Activated effector memory CD4-positive, alpha-beta T cell treated with anti-CD3 and anti-CD28 coated beads, Interleukin-2, amount 50 U/mL, for 16 hours (primary cell): ENCODE data around the gene COL7A1.
"Not testable (repeated sequence)": the region's sequence is repeated elsewhere in the genome, so short reads cannot be mapped to it uniquely, and the experiment has no call there.

ENCODE experiments used
- DNase-seq: peaks from one replicate; pipeline ENCODE4 v3.0.0-alpha.2; 2020

The COL7A1 gene

DNA sequence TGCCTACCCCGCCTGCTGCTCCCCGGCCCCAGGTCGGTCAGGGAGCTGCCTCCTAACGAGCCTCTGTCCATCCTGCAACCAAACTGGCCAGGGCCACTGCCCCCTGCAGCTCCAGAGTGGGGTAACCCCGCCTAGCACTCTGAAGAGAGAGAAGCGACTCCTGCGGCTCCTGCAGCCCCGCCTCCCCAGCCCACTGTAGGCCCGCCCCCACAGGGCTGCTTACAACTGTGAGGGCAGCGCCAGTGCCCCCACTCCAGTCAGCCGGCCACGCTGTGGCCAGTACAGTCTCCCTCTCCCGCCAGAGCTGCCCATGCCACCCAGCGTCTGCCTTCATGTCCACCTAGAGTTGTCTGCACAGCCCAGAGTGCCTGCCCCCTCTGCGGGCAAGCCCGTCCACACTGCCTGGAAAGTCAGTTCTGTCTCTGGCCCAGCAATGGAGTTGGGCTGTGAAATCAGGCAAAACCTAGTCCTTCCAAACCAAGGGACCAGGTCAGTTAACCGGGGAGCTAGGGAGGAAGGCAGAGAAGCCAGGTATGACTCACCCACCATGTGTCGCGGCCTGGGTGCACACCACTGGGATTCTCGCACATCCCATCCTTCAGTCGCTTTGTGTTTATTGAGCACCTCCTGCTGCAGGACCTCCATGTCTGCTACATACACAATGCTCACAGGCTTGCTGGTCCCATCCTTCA lies 33.9 kb downstream of the COL7A1 start:
- DNase-seq: no peak

DNA sequence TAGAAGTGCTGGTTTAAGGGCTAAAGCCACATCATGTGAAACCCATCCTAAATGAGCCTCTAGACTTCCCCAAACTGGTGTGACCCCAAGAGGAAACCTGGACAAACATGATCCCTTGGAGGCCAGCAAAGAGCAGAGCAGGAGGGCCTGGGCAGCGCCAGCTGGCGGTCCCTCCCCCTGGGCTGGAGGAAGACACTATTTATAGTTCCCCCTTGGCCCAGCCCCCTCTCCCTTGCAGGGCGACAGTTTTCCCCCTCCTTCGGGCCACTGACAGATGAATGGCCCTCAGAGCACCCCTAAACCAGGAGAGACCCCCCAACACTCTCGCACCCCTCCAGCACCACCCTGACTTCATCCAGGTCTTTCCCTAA lies 34.5 kb downstream of the COL7A1 start:
- no peak for DNase-seq

DNA sequence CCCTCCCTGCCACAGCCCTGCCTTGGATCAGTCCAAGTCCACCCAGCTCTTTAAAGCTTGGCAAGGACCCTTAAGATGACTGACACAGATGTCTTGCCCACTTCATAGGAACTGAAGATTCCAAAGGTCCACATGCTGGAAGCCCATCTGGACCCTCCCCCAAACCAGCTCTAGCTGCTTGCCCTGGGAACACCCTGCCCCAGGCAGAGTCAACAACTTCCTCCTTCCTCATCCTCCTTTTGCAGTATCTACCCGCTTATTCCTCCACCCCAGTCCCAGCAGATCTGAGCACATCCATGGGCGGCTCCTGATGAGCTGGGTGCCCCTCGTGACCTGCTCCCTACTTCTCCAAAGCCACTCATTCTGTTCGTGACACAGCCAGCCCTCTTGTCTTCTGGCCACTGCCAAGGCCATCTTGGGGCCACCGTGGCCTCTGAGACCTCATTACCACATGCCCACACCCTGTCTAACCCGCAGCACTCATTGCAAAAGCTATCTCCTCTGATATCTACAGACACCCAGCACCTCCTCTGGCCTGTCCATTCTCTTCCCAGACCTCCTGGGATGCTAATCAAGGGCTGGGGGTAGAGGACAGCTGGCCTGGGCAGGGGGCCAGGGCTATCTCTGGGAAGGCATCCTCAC lies 36.5 kb downstream of the COL7A1 start:
- no peak for DNase-seq

DNA sequence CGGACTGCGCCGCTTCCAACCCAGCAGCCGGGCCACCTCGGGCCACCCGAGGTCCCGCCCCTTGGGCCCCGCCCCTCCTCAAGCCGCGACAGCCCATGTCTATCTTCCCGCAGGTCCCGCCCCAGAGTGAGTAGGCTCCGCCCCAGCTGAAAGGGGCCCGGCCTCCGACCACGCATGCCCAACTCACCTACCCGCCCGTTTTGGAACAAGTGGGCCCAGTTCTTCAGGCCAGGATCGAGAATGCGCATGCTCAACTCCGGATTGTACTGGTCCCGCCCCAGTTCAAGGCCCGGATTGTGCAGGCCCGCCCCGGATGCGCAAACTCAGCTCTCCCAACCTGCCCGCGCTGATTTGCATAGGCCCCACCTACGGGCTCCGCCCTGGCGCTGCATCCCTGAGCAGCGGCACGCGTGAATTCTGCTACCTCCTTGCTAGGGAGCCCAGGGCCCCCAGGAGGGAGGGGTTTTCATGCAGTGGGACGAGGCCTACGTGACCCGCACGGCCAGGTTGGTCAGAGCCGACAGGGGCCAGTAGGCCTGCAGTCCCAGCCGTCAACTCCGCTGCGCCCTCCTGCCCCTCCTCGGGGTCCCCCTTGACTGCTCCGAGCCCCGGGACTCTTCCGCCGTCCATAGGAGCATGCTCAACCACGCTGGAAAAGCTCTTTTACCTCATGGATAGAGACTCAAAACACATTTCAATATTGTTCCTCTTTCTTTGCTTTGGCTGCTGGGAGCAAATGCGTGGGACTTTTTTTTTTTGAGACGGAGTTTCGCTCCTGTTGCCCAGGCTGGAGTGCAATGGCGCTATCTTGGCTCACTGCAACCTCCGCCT lies 38.1 kb downstream of the COL7A1 start, which contains the start of gene PFKFB4:
TSS of gene PFKFB4 (minus strand) at position 8 of the 831 bp plus-strand sequence. CDS start 26 bp downstream, outside the sequence.
- DNase-seq: peak; percentile 99

DNA sequence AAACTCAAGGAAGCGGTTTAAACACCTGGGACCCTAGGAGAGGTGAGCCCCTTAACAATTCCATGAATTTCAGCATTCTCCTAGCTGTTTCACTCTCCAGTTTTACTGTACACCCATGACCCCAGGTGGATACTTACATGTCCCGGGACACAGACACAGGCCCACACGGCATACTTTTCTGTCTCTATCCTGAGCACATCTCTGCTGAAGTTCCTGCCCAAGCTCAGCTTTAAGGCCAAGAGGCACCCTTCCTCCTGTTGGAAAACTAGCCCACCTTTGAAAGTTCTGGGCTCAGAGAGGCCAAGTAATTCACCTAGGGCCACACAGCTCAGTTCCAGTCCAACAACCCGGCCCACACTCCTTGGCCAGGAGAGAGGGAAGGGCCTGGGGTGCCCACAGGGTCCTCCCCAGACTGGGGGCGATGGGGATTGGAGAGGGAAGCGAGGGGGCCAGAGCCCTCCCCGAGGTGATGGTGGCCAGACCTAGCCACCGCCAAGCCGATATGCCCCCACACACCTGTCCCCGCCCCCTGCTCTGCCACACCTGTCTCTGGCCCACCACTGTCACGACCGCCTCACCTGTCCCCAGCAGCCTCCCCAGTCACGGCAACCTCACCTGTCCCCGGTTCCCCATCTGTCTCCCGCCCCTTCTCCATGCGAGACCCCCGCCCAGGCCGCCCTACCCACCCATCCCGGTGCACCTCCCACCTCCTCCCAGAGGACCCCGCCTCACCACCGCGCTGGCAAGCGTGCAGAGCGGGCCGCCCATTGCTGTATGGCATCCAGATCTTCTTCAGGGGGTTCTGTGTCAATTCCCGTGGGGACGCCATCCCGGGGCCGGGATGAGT lies 39.0 kb downstream of the COL7A1 start:
- no peak for DNase-seq

DNA sequence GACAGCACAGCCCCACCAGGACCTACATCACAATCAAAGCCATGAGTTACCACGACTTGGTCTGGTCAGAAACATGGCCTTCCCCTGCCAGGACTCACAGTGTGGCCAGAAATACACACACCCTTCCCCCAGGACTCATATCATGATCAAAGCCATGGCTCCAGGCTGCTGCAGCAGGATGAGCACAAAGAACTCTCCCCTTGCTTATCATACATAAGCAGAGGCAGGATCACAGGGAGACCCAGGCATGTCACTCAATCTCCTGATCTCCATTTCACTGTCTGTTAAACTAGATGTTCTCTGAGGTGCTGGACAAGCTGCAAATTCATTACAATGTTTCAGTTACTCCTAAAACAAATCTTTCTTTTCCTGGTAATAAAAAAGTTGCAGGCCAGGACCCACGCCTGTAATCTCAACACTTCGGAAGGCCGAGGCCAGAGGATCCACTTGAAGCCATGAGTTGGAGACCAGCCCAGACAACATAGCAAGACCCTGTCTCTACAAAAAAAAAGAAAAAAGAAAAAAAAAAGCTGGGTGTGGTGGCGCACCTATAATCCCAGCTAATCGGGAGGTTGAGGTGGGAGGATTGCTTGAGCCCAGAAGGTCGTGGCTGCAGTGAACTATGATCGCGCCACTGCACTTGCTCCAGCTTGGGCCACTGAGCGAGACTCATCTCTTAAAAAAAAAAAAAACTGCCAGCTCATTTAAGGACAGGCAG lies 39.7 kb downstream of the COL7A1 start:
- DNase-seq: no peak

DNA sequence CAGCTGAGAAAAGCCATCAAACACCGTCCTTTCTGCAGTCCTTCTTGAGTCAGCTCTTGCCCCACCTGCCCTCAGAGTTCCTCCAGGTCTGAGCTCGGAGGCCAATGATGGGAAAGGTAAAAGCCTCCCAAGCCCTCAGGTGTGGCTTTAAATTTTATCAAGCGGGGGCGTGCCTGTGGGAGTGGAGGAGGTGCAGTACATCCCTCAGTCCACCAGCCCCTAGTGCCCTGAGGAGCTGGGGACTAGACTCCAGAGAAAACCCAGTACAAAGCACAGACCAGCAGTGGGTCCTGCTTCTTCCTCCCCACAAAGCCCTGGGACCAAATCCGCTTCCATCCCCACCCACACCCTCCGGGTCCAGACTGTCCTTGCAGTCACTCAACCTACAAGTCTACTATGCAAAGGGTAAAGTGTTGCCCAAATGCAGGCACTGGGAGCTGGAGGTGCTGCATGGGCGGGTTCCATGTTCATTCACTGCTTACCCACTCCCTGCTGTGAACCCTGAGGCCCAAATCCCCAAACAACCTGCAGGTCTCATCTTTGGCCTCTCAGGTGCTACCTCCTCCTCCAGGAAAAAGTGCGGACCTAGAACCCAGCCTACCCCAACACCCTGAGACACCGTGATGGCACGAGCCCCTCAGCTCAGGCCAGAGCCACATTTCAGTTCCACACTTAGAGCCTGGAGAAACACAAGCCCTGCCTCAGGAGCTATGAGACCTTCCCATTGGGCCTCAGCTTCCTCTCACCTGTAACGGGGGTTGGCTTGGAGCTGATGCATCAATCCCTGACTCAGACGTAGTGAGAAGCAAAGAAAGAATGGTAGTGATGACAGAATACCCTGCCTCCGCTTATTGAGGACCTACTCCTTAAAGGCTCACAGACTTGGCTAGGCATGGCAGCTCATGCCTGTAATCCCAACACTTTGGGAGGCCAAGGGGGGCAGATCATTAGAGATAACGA lies 41.0 kb downstream of the COL7A1 start:
- DNase-seq: no peak

DNA sequence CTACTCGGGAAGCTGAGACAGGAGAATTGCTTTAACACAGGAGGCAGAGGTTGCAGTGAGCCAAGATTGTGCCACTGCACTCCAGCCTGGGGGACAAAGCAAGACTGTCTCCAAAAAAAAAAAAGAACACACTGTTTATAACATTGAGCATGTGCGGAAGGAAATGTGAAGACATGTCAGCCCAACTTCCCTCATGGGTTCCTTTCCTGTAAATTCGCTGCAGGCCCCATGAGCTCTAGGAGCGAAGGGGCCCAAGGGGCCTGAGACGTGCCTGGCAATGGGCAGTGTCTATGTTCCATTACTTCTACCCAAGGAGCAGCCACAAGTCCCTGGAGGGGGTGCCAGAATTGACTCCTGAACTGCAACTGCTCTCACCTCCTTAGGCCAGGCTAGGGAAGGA lies 41.8 kb downstream of the COL7A1 start:
- DNase-seq: no peak

DNA sequence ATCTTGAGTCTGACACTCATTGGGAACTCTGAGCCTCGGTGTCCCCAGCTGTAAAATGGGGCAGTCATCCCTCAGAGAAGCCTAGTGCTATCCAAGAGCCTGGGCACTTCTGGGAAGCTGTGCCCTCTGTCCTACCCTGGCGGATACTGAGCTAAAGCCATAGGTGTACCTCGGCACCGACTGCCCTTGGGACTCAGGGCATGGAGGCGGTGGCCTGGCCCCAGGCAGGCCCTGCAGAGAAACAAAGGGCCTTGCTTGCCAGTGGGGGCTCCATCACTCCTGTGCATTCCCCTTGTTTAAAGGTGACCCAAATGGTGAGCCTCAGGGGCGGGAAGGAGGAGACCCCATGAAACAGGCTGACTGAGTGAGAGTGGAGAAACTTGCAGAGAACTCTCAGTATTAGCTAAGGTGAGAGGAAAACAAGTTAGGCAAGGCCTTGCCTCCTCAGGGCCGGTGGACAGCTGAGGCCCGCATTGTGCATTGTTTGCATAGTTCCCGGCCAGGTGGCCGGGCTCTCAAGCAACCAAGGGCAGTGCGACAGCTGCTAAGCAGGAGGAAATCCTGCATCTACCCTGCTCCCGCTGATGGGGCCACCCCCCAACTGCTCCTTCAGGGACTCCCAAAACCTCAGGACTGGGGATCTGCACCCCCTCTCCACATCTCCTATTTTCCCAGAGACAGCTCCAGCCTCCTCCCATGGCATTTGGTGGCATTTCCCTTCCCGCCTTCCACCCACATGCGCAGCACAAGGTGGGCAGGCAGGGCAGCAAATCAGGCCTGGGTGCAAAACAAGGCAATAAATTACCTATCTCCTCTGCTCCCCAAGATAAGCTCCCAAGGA lies 42.8 kb downstream of the COL7A1 start:
- no peak for DNase-seq

DNA sequence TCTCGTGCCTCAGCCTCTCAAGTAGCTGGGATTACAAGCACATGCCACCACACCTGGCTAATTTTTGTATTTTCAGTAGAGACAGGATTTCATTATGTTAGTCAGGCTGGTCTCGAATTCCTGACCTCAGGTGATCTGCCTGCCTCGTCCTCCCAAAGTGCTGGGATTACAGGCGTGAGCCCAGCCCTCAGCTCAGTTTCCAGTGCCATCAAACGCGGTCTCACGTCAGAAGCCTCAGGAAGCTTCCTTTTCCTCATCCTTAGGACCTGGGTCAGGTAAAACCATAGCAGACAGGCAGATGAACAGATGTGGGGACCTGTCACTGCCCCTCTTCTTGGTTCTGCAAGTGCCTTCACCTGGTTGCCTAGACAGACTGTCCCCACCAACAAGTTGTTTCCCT lies 43.5 kb downstream of the COL7A1 start:
- DNase-seq: not testable (repeated sequence)

DNA sequence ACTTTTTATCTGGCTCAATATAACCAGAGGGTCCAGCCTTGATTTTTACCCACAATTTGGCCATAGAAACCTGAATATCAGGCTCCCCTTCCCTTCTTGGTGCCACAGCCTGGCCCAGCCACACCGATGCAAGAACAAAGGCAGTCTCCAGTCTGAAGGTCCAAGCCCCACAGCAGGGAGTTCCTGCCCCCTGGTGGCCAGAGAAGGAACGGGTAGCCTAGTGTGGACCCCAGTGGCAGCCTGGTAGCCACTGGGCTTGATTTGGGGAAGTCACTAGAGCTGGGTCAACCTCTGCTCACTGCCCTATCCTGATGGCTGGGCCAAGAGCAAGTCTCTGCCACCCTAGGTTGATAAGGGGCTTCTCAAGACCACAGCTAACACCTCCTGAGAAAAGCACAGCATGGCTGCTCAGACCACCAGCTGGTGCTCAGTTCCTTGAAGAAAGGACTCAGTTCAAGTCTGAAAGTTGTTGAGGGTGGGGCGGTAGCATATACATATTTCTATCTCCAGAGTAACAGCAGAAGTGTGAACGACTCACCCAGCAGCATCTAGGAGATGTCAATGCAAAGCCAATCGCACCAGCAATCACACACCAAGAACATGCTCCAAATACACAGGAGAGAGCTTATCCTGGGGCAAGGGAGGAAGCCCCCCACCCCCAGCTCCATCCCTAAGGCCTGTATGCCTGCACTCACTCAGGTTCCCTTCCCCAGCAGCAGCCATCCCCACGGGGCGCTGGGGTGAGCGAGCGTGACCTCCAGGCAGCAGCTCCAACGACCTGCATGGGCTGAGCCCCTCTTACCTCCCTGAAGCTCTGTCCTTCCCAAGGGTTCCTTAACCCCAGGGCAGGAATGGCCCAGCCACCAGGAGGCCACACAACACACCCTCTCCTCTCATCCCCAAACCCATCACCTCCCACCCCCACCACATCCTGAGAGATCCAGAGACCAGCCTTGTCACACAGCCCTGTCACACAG lies 46.1 kb downstream of the COL7A1 start:
- DNase-seq: peak; percentile 94

DNA sequence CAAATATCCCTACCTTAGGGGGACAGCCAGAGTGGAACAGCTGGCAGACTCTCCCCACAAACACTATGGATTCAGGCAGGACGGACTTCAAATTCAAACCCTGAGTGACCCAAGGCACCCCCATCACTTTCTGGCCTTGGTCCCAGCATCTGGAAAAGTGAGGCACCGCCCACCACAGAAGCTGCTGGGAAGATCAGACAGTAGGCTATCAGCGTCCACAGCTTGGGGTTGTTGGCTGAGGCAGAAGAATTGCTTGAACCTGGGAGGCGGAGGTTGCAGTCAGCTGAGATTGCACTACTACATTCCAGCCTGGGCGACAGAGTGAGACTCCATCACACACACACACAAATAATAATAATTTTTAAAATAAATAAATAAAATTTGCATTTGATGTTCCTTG lies 47.0 kb downstream of the COL7A1 start:
- DNase-seq: no peak

DNA sequence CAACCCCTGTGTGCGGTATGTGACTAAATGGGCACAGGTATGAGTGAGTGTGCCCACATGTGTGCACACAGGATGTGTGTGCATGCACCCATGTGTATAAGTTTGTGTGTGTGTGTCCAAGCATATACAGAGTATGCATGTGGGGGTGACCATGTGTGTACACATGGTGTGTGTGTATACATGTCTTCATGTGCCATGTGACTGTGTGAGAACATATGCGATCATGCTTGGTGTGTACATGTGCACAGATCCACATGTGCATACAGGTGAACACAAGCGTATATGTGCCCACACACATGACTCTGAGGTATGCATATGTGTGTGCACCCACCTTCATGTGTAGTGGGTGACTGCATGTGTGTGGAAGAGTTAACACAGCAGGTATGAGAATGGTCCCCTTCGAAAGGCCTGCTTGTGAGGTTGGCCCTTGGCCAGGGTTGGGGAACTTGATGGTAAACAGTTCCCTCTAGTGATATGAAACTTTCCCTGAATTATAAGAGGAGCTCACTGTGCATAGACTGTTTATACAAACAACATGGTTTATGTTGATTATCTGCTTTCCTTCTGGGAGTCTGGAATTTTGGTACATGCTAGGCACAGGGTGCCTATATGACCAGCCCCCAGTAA lies 48.8 kb downstream of the COL7A1 start:
- no peak for DNase-seq

DNA sequence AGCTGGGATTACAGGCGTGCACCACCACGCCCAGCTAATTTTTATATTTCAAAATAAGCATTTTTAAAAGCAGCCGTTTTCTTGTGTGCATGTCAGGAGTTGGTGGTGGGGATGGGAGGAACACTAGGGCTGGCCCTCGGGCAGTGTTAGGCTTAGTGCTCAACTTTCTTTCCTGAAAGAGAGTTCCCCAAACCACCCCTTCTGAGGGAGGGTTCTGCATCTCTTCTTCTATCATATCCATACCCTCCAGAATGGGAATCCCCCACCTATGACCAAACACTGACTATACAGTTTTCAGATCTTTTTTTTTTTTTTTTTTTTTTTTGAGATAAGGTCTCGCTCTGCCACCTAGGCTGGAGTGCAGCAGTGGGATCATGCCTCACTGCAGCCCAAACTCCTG lies 51.0 kb downstream of the COL7A1 start:
- DNase-seq: no peak

DNA sequence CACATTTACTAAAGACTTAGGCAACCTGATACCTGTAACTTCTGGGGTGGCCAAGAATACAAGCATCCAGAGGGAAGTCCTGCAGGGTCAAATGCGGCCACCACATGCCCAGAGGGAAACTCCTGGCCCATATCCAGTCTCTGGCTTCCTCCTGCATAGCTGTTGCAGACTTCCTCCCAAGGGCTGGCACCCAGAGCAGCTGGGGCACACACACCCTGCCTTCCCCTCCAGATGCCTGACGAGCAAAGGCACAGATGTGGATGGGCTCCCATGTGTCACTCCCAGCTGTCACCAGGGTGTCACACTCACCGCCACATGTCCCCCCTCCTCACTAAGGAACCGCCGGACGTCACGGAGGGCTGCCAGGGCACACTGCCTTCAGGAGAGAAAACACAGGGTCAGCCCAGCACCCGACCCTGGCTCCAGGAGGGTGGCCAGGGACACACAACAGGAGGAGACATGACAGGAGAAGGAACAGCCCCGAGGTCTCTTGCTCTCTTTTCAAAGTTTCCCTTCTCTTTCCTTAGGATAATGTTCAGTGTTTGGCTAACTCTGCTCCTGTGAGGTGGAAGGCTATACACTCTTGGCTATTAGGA lies 51.8 kb downstream of the COL7A1 start:
- no peak for DNase-seq

DNA sequence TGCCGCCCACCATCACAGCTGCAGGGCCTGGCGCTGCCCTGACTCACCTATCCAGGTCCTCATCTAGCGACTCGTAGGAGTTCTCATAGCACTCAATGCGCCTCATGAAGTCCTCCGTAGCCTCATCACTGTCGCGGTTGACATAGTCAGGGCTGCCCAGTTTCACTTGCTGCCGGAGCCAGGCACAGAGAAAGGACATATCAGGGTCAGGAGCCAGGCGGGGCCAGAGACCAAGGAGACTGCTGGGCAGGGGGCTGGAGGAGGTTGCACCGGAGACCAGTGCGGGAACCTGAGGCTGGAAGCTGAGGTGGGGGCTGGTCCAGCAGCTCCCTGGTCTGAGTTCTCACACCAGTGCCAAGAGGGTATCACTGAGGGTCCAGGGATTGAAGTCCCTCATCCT lies 56.7 kb downstream of the COL7A1 start:
- no peak for DNase-seq

DNA sequence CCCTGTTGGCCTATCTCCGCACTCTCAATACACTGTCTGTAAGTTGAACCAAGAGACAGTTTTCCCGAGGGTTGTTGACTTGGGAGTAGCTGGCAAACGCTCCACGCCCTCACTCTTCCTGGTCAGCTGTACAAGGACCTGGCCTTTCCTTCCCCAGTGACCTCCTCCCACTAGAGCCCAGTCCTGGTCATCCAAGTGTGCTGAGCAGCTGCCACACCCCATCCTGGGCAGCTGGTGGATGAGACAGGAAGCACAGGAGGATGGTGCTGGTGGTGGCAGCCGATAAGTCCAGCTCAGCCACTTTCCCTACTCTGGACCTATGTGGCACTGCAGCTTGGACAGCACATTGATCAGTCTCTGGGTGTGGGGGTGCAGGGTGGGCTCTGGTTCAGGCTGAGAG lies 58.3 kb downstream of the COL7A1 start:
- no peak for DNase-seq

DNA sequence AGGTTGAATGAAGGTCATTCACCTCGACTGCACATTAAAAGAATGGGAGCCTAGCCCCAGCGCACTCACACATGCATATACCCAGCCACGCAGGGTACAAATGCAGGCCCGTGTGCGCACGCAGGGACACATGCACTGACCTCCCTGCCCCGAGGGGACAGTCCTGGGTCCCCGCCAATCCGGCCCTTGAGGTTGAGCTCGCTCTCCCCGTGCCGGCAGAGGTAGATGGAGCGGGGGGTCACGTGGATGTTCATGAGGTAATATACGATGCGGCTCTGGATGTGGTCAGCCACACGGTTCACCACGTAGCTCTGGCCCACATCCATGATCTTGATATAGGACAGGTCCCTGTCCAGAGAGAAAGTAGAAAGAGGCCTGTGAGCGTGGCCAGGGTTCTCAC lies 59.0 kb downstream of the COL7A1 start:
- no peak for DNase-seq
